SK-N-SH (cell line): ENCODE data around the gene FOXO4.

ENCODE experiments used
- CTCF ChIP-seq: fragments of 200-600 bp; sonication (generic); IDR thresholded peaks from 2 replicates; pipeline ENCODE4 v1.6.1; 2017; ENCODE audit warnings: antibody characterized with exemption, mild to moderate bottlenecking, moderate library complexity
- EP300 ChIP-seq, 2 experiments: IDR thresholded peaks; 2 replicates each; pipeline versions ENCODE4 v1.4.0 to v1.6.1; 2012; ENCODE audit warnings: borderline replicate concordance in 1 of 2, low read depth in 1 of 2, low read length in 1 of 2
- FOSL2 ChIP-seq: IDR thresholded peaks from 2 replicates; pipeline ENCODE4 v1.4.0; 2012; ENCODE audit warnings: low read depth, mild to moderate bottlenecking, moderate library complexity, borderline replicate concordance
- MXI1 ChIP-seq: IDR thresholded peaks from 2 replicates; pipeline ENCODE4 v1.6.1; 2012; ENCODE audit warnings: mild to moderate bottlenecking, low read depth, low read length, improper control_type of control experiment
- NRF1 ChIP-seq: IDR thresholded peaks from 2 replicates; pipeline ENCODE4 v1.6.1; 2012; ENCODE audit warnings: low read depth, mild to moderate bottlenecking, low read length
- POLR2AphosphoS5 ChIP-seq: IDR thresholded peaks from 2 replicates; pipeline ENCODE4 v1.6.1; 2012; ENCODE audit warnings: low read depth, low read length

DNA sequence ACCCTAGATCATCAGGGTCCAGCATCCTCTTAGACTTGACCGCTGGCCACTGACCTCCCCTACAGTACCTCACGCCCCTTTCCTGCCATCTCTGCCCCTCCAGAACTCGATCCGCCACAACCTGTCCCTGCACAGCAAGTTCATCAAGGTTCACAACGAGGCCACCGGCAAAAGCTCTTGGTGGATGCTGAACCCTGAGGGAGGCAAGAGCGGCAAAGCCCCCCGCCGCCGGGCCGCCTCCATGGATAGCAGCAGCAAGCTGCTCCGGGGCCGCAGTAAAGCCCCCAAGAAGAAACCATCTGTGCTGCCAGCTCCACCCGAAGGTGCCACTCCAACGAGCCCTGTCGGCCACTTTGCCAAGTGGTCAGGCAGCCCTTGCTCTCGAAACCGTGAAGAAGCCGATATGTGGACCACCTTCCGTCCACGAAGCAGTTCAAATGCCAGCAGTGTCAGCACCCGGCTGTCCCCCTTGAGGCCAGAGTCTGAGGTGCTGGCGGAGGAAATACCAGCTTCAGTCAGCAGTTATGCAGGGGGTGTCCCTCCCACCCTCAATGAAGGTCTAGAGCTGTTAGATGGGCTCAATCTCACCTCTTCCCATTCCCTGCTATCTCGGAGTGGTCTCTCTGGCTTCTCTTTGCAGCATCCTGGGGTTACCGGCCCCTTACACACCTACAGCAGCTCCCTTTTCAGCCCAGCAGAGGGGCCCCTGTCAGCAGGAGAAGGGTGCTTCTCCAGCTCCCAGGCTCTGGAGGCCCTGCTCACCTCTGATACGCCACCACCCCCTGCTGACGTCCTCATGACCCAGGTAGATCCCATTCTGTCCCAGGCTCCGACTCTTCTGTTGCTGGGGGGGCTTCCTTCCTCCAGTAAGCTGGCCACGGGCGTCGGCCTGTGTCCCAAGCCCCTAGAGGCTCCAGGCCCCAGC, 5.2 kb downstream of the FOXO4 start:
- TF ChIP-seq NRF1 (no peak), POLR2AphosphoS5 (no peak), MXI1 (no peak), CTCF (peak; percentile 18; the same call in 1 of the 2 replicates), EP300 (IDR thresholded peaks at IDR 0.05; ENCODE audit: borderline replicate concordance in 1 of 2, low read depth in 1 of 2, low read length in 1 of 2) (no peak), FOSL2 (no peak)
